ENCODE measurements around the gene GPR153. TPM values are rescaled to one million over a fixed set of nuclear protein-coding genes. Genes with fewer than 3 reads are reported as not detected.
"Not testable (repeated sequence)": the region's sequence is repeated elsewhere in the genome, so short reads cannot be mapped to it uniquely, and the experiment has no call there.

Gene GPR153
- total RNA-seq = 10 to 100 TPM in 1 of 4 donors, 1 to 10 TPM in 3; 3.7 to 11.4 (median 4.7) TPM
- polyA plus RNA-seq = 10 to 100 TPM; 10.8 to 32.4 (median 22.9) TPM

DNA sequence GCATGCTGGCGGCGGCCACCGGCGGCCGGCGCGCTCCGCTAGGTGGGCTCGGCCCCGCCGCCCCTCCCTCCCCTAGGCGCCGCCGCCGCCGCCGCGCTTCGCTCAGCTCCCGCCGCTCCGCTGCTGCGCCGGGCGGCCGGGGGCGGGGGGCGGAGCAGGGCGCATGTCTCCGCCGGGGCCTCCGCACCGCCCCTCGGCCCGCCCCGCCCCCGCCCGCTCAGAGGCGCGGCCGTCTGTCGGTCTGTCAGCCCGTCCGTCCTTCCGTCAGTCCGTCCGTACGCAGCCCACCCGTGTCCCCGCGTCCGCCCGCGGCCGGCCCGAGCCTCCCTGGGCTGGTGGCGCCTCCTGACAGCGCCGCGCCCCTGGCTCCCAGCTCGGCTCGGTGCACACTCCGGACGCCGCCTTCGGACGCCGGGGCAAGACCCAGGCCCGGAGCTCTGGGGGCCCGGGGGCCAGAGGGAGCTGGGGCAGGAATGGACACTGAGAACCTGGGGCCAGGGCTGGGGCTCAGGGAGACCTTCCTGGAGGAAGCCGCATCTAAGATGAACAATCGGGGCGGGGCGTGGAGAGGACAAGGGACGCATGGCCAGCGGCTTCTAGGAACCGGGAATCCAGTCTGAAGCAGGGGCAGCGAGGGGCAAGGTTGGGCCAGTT is at the start of gene GPR153:
GPR153 (minus strand) TSS at position 138 of the 654 bp plus-strand sequence. CDS start 6,193 bp downstream, outside the sequence.
- intact Hi-C loops (cut with DNase I) = no loop called here
- H3K27me3 ChIP-seq = peaks cover 0 to 28% (median 5%) of the 10 kb centered on the region in 3 donors
- no peaks in the 10 kb centered on the region for H3K9me3 ChIP-seq
- TF ChIP-seq POLR2A (IDR thresholded peaks at IDR 0.05) (no peak), EP300 (IDR thresholded peaks at IDR 0.05) (no peak), POLR2AphosphoS5 (IDR thresholded peaks at IDR 0.05) (peak in 1 of 4 donors; percentile 5)
- no peaks in the 10 kb centered on the region for H3K36me3 ChIP-seq
- peak; percentile 79 for DNase-seq
- 1 to 2% methylated on average over 78 of the region's 78 CpGs for WGBS, 2 donors
- peaks cover 0 to 27% (median 23%) of the 10 kb centered on the region in 4 donors for H3K4me1 ChIP-seq
- H3K27ac ChIP-seq = peak within 1 kb of the TSS; percentile 71 to 76 (median 73)
- peak within 1 kb of the TSS; percentile 57 to 62 (median 60) for H3K4me3 ChIP-seq

GRCh38 chr1:6310116-6310848 is 49.4 kb upstream of the GPR153 start:
- intact Hi-C loops (cut with DNase I) = no loop called here
- Histone ChIP-seq H3K27me3 (no peaks in the 10 kb centered on the region), H3K4me1 (no peaks in the 10 kb centered on the region), H3K27ac (no peak overlapping the region), H3K36me3 (no peaks in the 10 kb centered on the region), H3K4me3 (no peak overlapping the region), H3K9me3 (no peaks in the 10 kb centered on the region)
- WGBS, 2 donors = 95 to 96% methylated on average over 9 of the region's 9 CpGs
- DNase-seq = no peak
- TF ChIP-seq POLR2AphosphoS5 (IDR thresholded peaks at IDR 0.05) (no peak), POLR2A (IDR thresholded peaks at IDR 0.05) (no peak), EP300 (IDR thresholded peaks at IDR 0.05) (no peak)
- TF ChIP-seq, protein P1, sequence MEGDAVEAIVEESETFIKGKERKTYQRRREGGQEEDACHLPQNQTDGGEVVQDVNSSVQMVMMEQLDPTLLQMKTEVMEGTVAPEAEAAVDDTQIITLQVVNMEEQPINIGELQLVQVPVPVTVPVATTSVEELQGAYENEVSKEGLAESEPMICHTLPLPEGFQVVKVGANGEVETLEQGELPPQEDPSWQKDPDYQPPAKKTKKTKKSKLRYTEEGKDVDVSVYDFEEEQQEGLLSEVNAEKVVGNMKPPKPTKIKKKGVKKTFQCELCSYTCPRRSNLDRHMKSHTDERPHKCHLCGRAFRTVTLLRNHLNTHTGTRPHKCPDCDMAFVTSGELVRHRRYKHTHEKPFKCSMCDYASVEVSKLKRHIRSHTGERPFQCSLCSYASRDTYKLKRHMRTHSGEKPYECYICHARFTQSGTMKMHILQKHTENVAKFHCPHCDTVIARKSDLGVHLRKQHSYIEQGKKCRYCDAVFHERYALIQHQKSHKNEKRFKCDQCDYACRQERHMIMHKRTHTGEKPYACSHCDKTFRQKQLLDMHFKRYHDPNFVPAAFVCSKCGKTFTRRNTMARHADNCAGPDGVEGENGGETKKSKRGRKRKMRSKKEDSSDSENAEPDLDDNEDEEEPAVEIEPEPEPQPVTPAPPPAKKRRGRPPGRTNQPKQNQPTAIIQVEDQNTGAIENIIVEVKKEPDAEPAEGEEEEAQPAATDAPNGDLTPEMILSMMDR (IDR thresholded peaks at IDR 0.05) = no peak

GRCh38 chr1:6309564-6309963 is 48.7 kb upstream of the GPR153 start:
- H3K27me3 ChIP-seq = no peaks in the 10 kb centered on the region
- H3K27ac ChIP-seq = no peak overlapping the region
- H3K4me3 ChIP-seq = no peak overlapping the region
- TF ChIP-seq POLR2A (IDR thresholded peaks at IDR 0.05) (no peak), POLR2AphosphoS5 (IDR thresholded peaks at IDR 0.05) (no peak), EP300 (IDR thresholded peaks at IDR 0.05) (no peak)
- TF ChIP-seq, protein P1 (IDR thresholded peaks at IDR 0.05) = no peak
- H3K4me1 ChIP-seq = no peaks in the 10 kb centered on the region
- intact Hi-C loops (cut with DNase I) = no loop called here
- H3K9me3 ChIP-seq = no peaks in the 10 kb centered on the region
- no peaks in the 10 kb centered on the region for H3K36me3 ChIP-seq
- no peak for DNase-seq
- 86 to 94% methylated on average over 7 of the region's 7 CpGs for WGBS, 2 donors

GRCh38 chr1:6308449-6308848 is 47.6 kb upstream of the GPR153 start:
- no peaks in the 10 kb centered on the region for H3K36me3 ChIP-seq
- intact Hi-C loops (cut with DNase I) = no loop called here
- H3K4me1 ChIP-seq = no peaks in the 10 kb centered on the region
- no peaks in the 10 kb centered on the region for H3K9me3 ChIP-seq
- no peak for DNase-seq
- TF ChIP-seq, protein P1 (IDR thresholded peaks at IDR 0.05) = no peak
- no peak for TF ChIP-seq POLR2A (IDR thresholded peaks at IDR 0.05)
- TF ChIP-seq POLR2AphosphoS5 (IDR thresholded peaks at IDR 0.05) = no peak
- TF ChIP-seq EP300 (IDR thresholded peaks at IDR 0.05) = no peak
- H3K27ac ChIP-seq = no peak overlapping the region
- no peak overlapping the region for H3K4me3 ChIP-seq
- no peaks in the 10 kb centered on the region for H3K27me3 ChIP-seq
- WGBS, 2 donors = 89 to 97% methylated on average over 13 of the region's 13 CpGs

DNA sequence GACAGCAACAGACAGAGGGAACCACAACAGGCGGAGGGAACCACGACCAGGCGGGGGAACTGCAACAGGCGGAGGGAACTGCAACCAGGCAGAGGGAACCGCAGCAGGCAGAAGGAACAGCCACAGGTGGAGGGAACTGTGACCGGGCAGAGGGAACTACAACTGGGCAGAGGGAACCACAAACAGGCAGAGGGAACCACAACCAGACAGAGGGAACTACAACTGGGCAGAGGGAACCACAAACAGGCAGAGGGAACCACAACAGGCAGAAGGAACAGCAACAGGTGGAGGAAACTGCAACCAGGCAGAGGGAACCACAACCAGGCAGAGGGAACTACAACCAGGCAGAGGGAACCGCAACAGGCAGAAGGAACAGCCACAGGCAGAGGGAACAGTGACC is 46.8 kb upstream of the GPR153 start:
- H3K4me3 ChIP-seq; H3K27me3 ChIP-seq; H3K4me1 ChIP-seq; H3K9me3 ChIP-seq; intact Hi-C loops (cut with DNase I); H3K27ac ChIP-seq; H3K36me3 ChIP-seq; DNase-seq: not testable (repeated sequence)
- 89 to 94% methylated on average over 7 of the region's 7 CpGs for WGBS, 2 donors
